Stimulated activated CD4-positive, alpha-beta T cell treated with anti-CD3 and anti-CD28 coated beads, TNF-alpha, amount 100 ng/mL, for 24 hours (primary cell): ENCODE data around the gene LGALS3.
"Not testable (repeated sequence)": the region's sequence is repeated elsewhere in the genome, so short reads cannot be mapped to it uniquely, and the experiment has no call there.

Experiments
- DNase-seq, 3 experiments: peaks; one replicate each; pipeline ENCODE4 v3.0.0-alpha.2; 2020; ENCODE audit warnings: low read depth in 3 of 3

Gene LGALS3

GRCh38 chr14:55129086-55129427 is at the start of gene LGALS3:
Gene LGALS3 (plus strand): TSS chr14:55129252. CDS start chr14:55137374, 8,122 bp downstream.
- peak in 1 of 3 experiments; percentile 27 for DNase-seq

DNA sequence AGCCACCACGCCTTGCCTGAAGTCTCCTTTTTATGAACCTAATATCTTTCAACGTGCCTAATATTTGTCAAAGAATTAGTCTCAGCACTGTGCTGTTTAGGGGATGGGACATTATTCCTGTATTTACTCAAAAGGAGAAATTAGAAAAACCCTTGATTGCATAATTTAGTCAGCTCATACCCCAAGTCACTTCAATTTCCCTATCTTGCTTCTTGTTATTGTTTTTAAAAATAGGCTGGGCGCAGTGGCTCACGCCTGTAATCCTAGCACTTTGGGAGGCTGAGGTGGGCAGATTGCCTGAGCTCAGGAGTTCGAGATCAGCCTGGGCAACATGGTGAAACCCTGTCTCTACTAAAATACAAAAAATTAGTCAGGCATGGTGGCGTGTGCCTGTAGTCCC is 49.1 kb upstream of the LGALS3 start:
- not testable (repeated sequence) for DNase-seq

GRCh38 chr14:55084401-55085059 is 44.5 kb upstream of the LGALS3 start:
- DNase-seq, result no peak

- DNase-seq, result no peak
These were observed 43.9 kb upstream of the LGALS3 start for GRCh38 chr14:55085060-55085660.

- DNase-seq, result no peak
These were observed 42.1 kb upstream of the LGALS3 start for GRCh38 chr14:55086938-55087337.

GRCh38 chr14:55088356-55088755 is 40.7 kb upstream of the LGALS3 start:
- no peak for DNase-seq

GRCh38 chr14:55092341-55092740 is 36.7 kb upstream of the LGALS3 start:
- no peak for DNase-seq

DNA sequence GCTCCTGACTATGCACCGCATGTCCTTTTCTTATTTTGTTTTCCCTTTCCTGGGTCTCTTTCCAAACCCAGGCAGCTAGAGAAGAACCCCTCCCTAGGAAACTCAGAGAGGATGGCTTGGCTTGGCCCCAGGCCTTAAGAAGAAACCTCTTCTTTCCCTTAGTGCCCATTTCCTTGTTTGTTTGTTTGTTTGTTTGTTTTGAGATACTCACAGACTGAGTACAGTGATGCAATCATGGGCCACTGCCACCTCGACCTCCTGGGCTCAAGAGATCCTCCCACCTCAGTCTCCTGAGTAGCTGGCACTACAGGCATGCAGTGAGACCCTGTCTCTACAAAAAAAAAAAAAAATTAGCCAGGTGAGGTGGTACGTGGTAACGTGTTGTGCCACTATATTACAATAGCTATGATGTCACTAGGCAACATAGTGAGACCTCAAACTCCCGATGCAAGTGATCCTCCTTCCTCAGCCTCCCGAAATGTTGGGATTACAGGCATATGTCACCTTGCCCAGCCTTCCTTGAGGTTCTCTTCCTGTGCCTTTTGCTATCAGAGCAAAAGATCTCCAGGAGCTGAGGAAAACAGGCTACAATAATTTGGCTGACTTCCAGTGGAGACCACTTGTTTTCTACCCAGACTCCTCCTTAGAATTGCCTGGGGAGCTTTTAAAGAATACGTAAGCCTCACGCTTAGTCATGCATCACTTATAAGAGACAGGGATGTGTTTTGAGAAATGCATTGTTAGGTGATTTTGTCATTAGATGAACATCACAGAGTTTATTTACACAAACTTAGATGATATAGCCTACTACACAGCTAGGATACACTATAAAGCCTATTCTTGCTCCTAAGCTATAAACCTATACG is 34.5 kb upstream of the LGALS3 start:
- DNase-seq, result no peak

DNA sequence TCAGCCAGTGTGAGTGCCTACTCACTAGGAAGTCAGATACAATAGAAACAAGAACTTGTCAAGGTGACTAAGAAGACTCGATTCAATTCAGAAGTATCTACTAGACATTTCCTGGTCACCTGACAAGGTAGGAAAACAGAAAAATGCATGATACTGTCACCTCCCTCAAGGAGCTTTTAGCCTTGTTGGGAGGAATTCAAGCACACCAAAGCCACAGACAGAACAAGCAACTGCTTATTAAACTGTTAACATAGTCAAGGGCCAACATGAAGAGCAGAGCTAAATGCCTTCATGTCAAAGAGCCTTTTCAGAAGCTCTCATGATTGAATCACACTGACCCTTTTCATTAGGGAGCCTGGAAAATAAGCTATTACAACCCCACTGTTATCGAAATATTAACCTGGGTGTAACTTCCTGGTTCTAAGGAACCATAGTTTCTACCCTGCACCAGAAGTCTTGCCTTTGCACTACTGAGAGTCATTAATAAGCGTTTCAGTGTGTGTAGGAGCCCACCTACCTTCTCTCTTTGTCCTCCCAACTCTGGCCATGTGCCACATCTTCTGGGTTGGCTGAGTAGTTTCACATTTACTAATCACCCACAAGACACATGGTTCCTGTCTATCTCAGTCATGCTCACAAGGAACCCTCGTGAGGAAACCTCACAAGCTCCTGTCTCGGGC is 31.0 kb upstream of the LGALS3 start:
- DNase-seq, result peak; percentile 21 to 43 (median 30)

GRCh38 chr14:55098561-55098898 is 30.5 kb upstream of the LGALS3 start:
- no peak for DNase-seq

GRCh38 chr14:55099756-55100155 is 29.3 kb upstream of the LGALS3 start:
- DNase-seq, result no peak

- no peak for DNase-seq
These were observed 27.4 kb upstream of the LGALS3 start for GRCh38 chr14:55101698-55102097.

- peak in 2 of 3 experiments; percentile 18 to 22 for DNase-seq
These were observed 26.9 kb upstream of the LGALS3 start for GRCh38 chr14:55102141-55102621.

GRCh38 chr14:55103005-55103640 is 25.9 kb upstream of the LGALS3 start:
- peak; percentile 16 to 28 (median 20) for DNase-seq

DNA sequence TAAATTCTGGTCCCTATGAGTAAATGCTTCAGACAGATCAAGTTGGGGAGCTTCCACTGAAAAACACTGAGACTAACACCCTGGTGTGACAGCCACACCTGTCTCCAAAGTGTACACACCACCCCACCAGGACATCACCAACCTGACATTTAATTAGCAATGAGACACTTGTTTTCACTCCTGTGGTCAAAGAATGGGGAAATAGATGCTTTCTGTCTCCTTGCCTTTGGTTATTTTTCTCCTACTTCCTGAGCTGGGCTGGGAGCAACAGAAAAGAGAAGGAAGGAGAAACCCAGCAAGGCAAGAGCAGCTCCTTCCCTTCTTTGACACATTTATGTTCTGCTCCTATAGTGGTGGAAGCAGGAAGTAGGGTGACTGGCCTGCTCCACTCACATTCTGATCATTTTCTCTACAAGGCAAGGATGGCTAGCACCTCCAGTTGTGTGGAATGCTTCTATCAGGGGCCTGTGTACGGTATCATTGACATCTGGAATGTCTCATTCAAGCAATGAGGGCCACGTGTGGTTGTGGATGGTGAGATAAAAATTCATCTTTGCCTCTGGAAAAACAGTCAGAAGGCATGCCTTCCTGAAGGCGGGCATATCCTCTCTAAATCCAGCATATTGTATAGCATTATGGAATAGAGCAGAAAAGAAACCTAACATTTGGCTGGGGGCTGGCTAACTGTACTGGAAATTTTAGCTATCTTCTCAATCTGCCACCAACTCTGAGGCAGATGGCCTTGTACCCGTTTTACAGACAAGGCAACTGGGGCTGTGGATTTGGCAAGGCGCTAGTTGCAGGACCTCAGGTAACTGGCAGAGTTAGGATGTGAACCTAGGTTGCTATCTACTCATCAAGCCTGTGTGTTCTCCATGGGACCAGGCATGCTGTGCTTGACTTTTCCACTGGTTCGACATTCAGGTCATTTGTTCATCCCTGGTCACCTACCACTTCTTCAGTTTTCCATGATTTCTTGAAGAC is 24.8 kb upstream of the LGALS3 start:
- no peak for DNase-seq

GRCh38 chr14:55105991-55106390 is 23.1 kb upstream of the LGALS3 start:
- no peak for DNase-seq

- DNase-seq, result no peak
These were observed 21.1 kb upstream of the LGALS3 start for GRCh38 chr14:55107766-55108554.

- no peak for DNase-seq
These were observed 19.2 kb upstream of the LGALS3 start for GRCh38 chr14:55109836-55110235.

DNA sequence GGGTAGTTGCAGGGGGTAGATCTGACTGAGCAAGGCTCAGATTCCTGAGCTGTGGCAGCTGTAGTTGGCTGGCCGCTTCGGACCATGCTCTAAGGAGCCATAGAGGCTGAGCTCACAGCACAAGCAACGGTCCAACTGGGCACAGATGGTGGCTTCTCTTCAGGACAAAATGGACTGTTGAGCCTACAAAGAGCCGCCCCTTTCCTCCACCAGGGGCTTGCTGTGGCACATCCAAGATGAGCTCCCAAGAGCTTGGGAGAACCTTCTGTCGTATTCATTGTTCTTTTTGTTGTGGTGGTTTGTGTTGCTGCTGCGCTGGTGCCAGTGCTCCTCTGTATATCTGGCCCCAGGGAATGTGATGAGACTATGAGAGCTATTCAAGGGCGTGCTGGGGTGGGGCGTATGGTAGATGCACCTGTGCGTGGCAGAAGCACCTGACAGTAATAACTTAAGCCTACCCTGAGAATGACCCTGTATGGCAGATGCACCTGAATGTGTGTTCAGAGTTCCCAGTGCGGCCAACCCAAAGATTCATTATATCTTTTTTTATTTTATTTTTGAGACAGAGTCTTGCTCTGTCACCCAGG is 17.8 kb upstream of the LGALS3 start:
- DNase-seq, result no peak
